HG03175 (cell line): Measurements from ENCODE around the gene CNTNAP2.
"Not testable (repeated sequence)": the region's sequence is repeated elsewhere in the genome, so short reads cannot be mapped to it uniquely, and the experiment has no call there.

ENCODE experiments used
- ATAC-seq: cut with Tn5 transposase; IDR thresholded peaks from one replicate; pipeline ENCODE4 v1.9.1; 2021; ENCODE audit warnings: mild to moderate bottlenecking, moderate library complexity; ENCODE audit not compliant: unreplicated experiment

The CNTNAP2 gene

GRCh38 chr7:148042935-148043631 lies 1926.5 kb downstream of the CNTNAP2 start:
- ATAC-seq = no peak

- no peak for ATAC-seq
These were observed 1927.6 kb downstream of the CNTNAP2 start for GRCh38 chr7:148044173-148044572.

GRCh38 chr7:148045521-148045920 lies 1928.9 kb downstream of the CNTNAP2 start:
- no peak for ATAC-seq

GRCh38 chr7:148049068-148049467 lies 1932.5 kb downstream of the CNTNAP2 start:
- ATAC-seq = no peak

DNA sequence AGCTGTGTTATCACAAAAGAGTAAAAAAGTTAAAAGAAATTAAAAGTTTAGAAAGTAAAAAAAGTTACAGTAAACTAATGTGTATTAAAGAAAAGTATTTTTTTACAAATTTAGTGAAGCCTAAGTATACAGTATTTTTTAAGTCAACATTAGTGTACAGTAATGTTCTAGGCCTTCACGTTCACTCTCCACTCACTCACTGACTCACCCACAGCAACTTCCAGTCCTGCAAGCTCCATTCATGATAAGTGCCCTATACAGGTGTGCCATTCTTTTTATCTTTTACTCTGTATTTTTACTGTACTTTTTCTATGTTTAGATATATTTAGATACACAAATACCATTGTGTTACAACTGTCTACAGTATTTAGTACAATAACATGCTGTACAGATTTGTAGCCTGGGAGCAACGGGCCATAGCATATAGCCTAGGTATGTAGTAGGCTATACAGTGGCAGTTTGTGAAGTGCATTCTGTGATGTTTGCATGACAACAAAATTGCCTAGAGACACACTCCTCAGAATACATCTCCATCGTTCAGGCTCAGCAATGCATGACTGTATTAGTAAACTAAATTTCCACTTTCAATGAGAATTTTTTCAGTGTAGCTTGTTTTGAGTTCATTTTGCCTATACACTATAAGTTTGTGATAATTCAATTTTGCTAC lies 1934.0 kb downstream of the CNTNAP2 start:
- ATAC-seq = no peak

DNA sequence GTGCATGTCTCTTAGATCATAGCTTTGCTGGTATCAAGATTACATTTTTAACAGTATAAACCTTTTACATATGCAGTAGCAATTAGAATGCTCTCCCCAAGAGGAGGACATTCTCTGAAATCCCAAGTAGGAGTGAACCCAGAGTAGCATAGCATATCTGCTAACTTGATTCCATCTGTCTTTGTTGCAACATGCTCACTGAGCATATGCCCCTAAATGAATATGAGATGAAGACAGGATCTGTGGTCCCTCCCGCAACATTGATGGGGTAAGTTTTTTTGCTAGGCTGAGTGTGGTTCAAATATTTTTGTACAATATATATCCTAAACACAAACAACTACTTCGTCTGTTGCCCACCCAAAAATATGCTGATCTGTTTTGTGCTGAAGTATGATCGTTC lies 1939.8 kb downstream of the CNTNAP2 start:
- no peak for ATAC-seq

DNA sequence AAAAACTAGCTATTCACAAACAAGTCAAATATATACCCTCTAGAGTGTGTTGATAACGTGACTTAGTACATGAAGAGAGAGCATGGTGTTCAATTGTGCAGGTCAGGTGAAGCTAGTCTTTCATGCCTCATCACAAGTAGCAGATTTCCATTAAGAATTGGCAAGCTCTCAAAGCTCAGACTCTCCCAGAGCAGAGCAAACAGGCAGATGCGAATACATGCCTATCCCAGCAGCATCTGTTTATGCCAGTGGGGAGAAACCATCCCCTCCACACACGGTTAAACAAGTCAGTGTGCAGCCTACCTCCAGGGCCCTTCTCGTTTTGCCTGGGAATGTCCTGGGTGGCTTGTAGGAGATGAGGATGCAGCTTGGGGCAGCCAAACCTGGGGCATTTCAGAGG lies 1941.5 kb downstream of the CNTNAP2 start:
- ATAC-seq = no peak

DNA sequence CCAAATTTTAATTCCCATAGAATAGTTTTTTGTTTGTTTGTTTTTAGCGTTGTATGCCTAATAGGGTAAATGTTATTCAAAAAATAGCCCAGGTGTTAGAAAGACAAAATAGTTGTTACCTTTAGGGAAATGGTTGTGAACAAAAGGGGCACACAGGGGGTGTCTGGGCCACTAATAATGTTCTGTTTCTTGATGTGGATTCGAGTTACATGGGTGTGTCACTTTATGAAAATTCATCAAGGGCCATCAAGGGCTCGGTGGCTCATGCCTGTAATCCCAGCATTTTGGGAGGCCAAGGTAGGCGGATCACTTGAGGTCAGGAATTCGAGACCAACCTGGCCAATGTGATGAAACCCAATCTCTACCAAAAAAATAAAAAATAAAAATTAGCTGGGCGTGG lies 1942.2 kb downstream of the CNTNAP2 start:
- no peak for ATAC-seq

- ATAC-seq = peak; percentile 78
These were observed 1944.1 kb downstream of the CNTNAP2 start for GRCh38 chr7:148060724-148061123.

GRCh38 chr7:148078111-148078510 lies 1961.5 kb downstream of the CNTNAP2 start:
- not testable (repeated sequence) for ATAC-seq

- no peak for ATAC-seq
These were observed 1962.8 kb downstream of the CNTNAP2 start for GRCh38 chr7:148079206-148080080.

DNA sequence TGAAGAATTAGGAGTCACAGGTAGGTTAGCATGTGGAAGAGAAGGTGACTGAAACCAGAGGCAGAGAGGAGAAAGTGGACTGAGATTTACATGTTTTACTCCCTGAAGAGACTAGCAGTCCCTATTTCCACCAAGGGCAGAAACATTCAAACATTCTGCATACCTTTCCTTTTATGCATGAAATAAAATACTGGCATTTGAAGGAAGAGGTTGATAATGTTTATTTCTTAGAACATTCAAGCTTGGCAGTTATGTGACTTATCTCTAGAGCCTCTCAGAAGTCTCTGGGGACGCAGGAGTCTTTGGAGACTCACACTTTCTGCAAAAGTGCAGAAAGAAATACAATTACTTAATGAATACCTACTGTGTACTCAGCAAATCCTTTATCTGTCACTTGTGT lies 1966.8 kb downstream of the CNTNAP2 start:
- no peak for ATAC-seq

DNA sequence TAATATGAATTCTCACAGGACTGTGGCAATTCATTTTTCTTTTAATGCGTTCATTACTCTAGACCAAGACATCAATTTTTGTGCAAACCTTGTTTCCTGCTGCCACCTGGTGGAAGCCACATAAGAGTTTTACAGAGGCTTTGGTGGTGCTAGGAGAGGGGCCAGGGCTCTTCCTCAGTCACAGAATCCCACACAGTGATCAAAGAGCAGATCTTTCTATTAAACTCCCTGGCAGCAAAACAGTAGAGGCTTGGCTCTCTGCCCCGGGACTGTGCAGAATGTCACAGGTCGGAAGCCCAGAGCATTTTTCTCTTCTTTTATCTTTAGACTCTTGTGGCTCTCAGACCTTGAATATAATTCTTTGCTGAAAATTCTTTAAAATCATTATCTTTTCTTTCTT lies 1967.5 kb downstream of the CNTNAP2 start:
- peak; percentile 51 for ATAC-seq

- ATAC-seq = no peak
These were observed 1975.3 kb downstream of the CNTNAP2 start for GRCh38 chr7:148091882-148092281.

DNA sequence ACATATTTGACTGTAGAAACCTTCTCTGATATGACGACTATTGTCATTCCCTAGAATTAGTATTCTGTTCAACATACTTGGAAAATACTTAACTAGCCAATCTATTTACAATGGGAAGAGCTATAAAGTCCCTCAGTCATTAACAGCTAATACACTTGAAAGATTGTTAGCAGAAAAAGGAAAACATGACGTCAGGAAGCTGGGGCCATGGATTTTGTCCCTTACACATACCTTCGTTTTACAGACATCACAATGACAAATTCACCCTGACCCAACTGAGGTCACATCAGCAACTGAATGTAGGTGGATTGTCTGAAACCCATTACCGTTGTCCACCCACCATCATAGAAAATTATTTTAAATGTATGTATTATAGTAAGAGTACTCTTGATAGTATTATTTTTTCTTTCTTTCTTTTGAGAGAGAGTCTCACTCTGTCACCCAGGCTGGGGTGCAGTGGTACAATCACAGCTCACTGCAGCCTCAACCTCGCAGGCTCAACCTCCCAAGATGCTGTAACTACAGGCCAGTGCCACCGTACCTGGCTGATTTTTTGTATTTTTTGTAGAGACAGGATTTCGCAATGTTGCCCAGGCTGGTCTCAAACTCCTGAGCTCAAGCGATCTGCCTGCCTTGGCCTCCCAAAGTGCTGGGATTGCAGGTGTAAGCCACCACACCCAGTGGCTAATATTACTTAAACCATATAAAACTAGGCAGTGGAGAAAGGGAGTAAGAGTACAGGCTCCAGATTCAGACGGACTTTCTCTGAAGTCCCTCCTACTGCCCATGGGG lies 1977.0 kb downstream of the CNTNAP2 start:
- ATAC-seq = no peak

- ATAC-seq = no peak
These were observed 1978.5 kb downstream of the CNTNAP2 start for GRCh38 chr7:148095066-148095465.

- ATAC-seq = no peak
These were observed 1987.6 kb downstream of the CNTNAP2 start for GRCh38 chr7:148104136-148104716.

- ATAC-seq = no peak
These were observed 1988.3 kb downstream of the CNTNAP2 start for GRCh38 chr7:148104924-148105323.

GRCh38 chr7:148105853-148106252 lies 1989.3 kb downstream of the CNTNAP2 start:
- ATAC-seq = no peak

GRCh38 chr7:148107443-148108127 lies 1991.0 kb downstream of the CNTNAP2 start:
- ATAC-seq = no peak
